Heart left ventricle (tissue), 13 donors: Measurements from ENCODE around the gene OR4X2.
"Not testable (repeated sequence)": the region's sequence is repeated elsewhere in the genome, so short reads cannot be mapped to it uniquely, and the experiment has no call there.

Source experiments
- CTCF ChIP-seq, 12 donors: fragments of 200-600 bp; sonication (generic) in 4 of 12; IDR thresholded peaks; one replicate each; pipeline versions ENCODE4 v1.5.0 to v1.8.0; 2018 to 2022; ENCODE audit warnings: antibody characterized with exemption in 12 of 12, mild to moderate bottlenecking in 5 of 12
- POLR2A ChIP-seq, 2 donors: fragments of 450-650 bp; IDR thresholded peaks; one replicate each; pipeline ENCODE4 v1.6.1; 2017; ENCODE audit warnings: antibody characterized with exemption in 2 of 2, mild to moderate bottlenecking in 2 of 2, moderate library complexity in 2 of 2
- donor health status: ischemic (EF 13 %, LVEDD 7.1; RV severe dilation, severe dysfunction).
- donor health status: DM: no; HTN: yes; CAD: no.
- donor health status: DM: no; HTN: no; CAD: no.
- donor health status: ischemic (EF 25% LVEDD 6.9; RV normal size, moderate dysfunction).
- donor health status: ischemic (EF 25% LVEDD 5.7; RV mildly dilated, moderate dysfunction).
- donor health status: ischemic (EF 35%, LVEDD 5.7; RV mildly dilated, moderate dysfunction).
- donor health status: nonischemic (EF 11% LVEDD 7.7; RV severe dilation, severe dysfunction).
- donor health status: DM: yes; HTN: yes; CAD: no.
- donor health status: PGD.
- donor health status: ischemic (EF 29% LVEDD 5.4; RV normal size, mild dysfunction).
- donor health status: nonischemic (EF 23%, LVEDD 6.1; RV moderate dilation, normal function).

- not testable (repeated sequence) for TF ChIP-seq CTCF, POLR2A (IDR thresholded peaks at IDR 0.05)
These were observed 14.8 kb upstream of the OR4X2 start for GRCh38 chr11:48230057-48230456.
